ENCODE results near the gene ZNF559. TPM values are rescaled to one million over a fixed set of nuclear protein-coding genes. Genes with fewer than 3 reads are reported as not detected.

ZNF559 gene
- total and polyA plus RNA-seq, 2 of the 8 experiments (the other 6 are each of a cell fraction or from before 2014, with no cell fraction given): 10.2 to 17.6 TPM

GRCh38 chr19:9362905-9363304 lies 38.9 kb downstream of the ZNF559 start, which contains the start of gene ZNF177 (continued):
- TF ChIP-seq CHD7 (IDR thresholded peaks at IDR 0.05; ENCODE audit: insufficient replicate concordance, low read length): no peak
- TF ChIP-seq TEAD4 (IDR thresholded peaks at IDR 0.05; ENCODE audit: low read depth, low read length): no peak
- no peak for TF ChIP-seq CREB1 (IDR thresholded peaks at IDR 0.05)
- TF ChIP-seq SUZ12 (IDR thresholded peaks at IDR 0.05; ENCODE audit: low read length): no peak
- TF ChIP-seq SP1 (IDR thresholded peaks at IDR 0.05; ENCODE audit: low read depth, low read length): no peak
- TF ChIP-seq TAF7 (optimal IDR thresholded peaks at IDR 0.05; ENCODE audit: borderline replicate concordance, low read depth, low read length): no peak

All from H1 (cell line).